Measurements from ENCODE around the gene WDR27. TPM values are rescaled to one million over a fixed set of nuclear protein-coding genes. Genes with fewer than 3 reads are reported as not detected.

WDR27 gene
- total and polyA plus RNA-seq, 4 donors = 4.5 to 58.7 (median 40.4) TPM

- no peak overlapping the region for H3K27ac ChIP-seq (ENCODE audit: low read depth in 1 of 2, low read length in 2 of 2)
- WGBS, 2 donors = 93 to 99% methylated on average over 1 of the region's 1 CpG
- DNase-seq = no peak
- H3K36me3 ChIP-seq (ENCODE audit: control insufficient read depth in 1 of 2, insufficient read depth in 2 of 2, low read length in 1 of 2) = no peaks in the 10 kb centered on the region
- ATAC-seq (ENCODE audit: low FRiP score) = no peak
- H3K4me3 ChIP-seq (ENCODE audit: low read length in 2 of 2) = no peak overlapping the region
- intact Hi-C loops (cut with DNase I) = no loop called here
- H3K4me1 ChIP-seq (ENCODE audit: control insufficient read depth in 1 of 2, insufficient read depth in 2 of 2, low read length in 2 of 2) = no peaks in the 10 kb centered on the region
- no peaks in the 10 kb centered on the region for H3K27me3 ChIP-seq (ENCODE audit: control insufficient read depth in 1 of 2, insufficient read depth in 2 of 2, low read length in 1 of 2)
- no peaks in the 10 kb centered on the region for H3K9me3 ChIP-seq (ENCODE audit: control insufficient read depth, low read length)
Measured at GRCh38 chr6:169726049-169726400, 24.2 kb upstream of the WDR27 start.

DNA sequence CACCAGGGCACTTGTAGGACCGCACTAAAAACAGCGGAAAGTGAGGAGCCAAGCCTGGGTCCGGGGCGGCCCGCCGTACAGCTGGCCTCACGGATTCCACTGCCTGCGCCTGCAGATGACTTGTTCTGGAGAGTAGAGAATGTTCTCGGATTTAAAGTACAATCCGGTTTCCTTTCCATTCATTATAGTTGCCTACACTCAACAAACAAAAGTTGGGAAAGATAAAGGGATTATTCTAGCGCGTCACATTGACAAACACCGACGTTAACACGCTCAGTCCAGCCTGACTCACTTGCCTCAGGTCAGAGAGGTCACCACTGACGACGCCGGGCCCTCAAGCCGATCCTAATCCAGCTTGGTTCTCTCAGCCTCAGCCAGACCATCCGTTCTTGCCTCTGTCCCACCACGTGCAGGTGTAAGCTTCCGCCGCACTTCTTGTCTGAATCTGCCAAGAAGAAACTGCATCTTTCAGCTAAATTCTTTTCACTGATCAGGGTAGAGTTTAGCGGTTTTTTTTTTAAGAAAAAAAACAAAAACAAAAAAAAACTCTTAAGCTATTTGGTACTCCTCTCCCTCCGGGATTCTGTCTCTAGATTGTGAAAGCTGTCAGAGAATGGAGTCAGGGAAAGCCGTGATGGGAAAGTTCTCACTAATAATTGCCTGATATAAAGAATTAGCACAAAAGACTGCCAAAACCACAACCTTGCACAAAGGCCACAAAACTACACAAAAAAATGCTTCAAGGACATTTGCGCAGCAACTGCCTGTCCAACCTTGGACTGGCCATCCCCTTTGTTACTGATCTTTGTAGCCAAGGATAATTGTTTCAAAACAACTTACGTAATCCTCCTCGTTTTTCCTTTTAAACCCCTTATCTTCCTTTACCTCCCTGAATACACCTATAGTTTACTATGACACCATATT lies 23.6 kb upstream of the WDR27 start:
- H3K9me3 ChIP-seq (ENCODE audit: control insufficient read depth, low read length) = no peaks in the 10 kb centered on the region
- WGBS, 2 donors = 33 to 36% methylated on average over 29 of the region's 29 CpGs
- peak overlapping the region in 1 of 2 donors; percentile 94 for H3K27ac ChIP-seq (ENCODE audit: low read depth in 1 of 2, low read length in 2 of 2)
- H3K27me3 ChIP-seq (ENCODE audit: control insufficient read depth in 1 of 2, insufficient read depth in 2 of 2, low read length in 1 of 2) = no peaks in the 10 kb centered on the region
- ATAC-seq (ENCODE audit: low FRiP score) (peak; percentile 63), DNase-seq (peak; percentile 69 to 87)
- peak overlapping the region; percentile 43 to 97 for H3K4me3 ChIP-seq (ENCODE audit: low read length in 2 of 2)
- no peaks in the 10 kb centered on the region for H3K36me3 ChIP-seq (ENCODE audit: control insufficient read depth in 1 of 2, insufficient read depth in 2 of 2, low read length in 1 of 2)
- no peaks in the 10 kb centered on the region for H3K4me1 ChIP-seq (ENCODE audit: control insufficient read depth in 1 of 2, insufficient read depth in 2 of 2, low read length in 2 of 2)
- intact Hi-C loops (cut with DNase I) = no loop called here

DNA sequence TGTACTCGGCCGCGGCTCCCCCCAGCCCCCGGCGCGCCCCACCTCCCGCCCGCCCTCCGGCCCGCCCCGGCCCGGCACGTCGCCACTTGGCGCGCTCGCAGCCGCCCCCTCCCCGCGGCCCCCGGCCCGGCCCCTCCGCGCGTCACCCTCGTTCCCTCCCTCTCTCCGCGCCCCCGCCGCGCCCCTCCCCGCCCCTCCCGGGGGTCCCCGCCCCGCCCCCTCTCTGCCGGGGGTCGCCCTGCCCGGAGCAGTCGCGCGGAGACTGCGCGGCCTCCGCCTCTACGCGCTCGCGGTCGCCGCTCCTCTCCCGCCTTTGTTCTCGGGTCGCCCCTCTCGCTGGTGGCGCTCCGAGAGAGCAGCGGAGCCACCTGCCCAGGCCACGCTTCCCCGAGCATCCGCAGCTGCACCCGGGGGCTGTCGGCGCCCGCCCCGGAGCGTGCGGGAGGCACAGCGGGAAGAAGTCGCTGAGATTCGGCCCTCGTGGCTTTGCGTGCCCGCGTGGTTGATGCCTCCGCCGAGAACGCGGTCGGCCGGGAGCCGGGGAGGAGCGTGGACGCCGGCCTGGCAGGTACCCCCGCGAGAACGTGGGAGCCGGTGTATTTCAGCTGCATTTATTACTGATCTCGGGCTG lies 22.8 kb upstream of the WDR27 start, which contains the start of gene PHF10:
Gene PHF10 (minus strand): TSS at position 7 of the 631 bp plus-strand sequence. CDS start 569 bp downstream, outside the sequence.
- Histone ChIP-seq H3K36me3 (ENCODE audit: control insufficient read depth in 1 of 2, insufficient read depth in 2 of 2, low read length in 1 of 2) (no peaks in the 10 kb centered on the region), H3K4me1 (ENCODE audit: control insufficient read depth in 1 of 2, insufficient read depth in 2 of 2, low read length in 2 of 2) (no peaks in the 10 kb centered on the region), H3K4me3 (ENCODE audit: low read length in 2 of 2) (peak within 1 kb of the TSS; percentile 43 to 97), H3K9me3 (ENCODE audit: control insufficient read depth, low read length) (no peaks in the 10 kb centered on the region), H3K27ac (ENCODE audit: low read depth in 1 of 2, low read length in 2 of 2) (peak within 1 kb of the TSS; percentile 94 to 99), H3K27me3 (ENCODE audit: control insufficient read depth in 1 of 2, insufficient read depth in 2 of 2, low read length in 1 of 2) (no peaks in the 10 kb centered on the region)
- ATAC-seq (ENCODE audit: low FRiP score) (peak; percentile 67), DNase-seq (peak; percentile 65 to 87)
- WGBS, 2 donors = 0 to 1% methylated on average over 38 to 89 of the region's 89 CpGs
- intact Hi-C loops (cut with DNase I) = no loop called here

DNA sequence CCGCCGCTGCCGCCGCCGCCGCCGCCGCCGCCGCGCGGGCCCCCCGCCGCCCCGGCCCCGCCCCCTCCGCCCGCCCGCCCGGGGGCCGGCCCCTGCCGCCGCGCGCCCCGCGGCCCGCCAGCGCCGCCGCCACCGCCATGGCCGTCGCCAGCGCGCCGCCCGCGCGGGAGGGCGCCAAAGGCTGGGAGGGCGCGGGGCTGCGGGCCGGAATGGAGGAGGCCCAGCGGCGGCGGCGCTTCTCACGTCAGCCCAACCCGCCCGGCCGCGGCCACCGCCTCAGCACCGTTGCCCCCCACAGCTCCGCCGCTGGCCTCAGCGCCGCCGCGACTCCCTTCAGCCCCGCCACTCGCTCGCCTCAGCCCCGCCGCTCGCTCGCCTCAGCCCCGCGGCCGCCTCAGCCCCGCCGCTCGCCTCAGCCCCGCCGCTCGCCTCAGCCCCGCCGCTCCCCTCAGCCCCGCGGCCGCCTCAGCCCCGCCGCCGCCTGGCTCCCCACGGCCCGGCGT lies 22.2 kb upstream of the WDR27 start:
- 0 to 1% methylated on average over 12 to 89 of the region's 89 CpGs for WGBS, 2 donors
- H3K36me3 ChIP-seq (ENCODE audit: control insufficient read depth in 1 of 2, insufficient read depth in 2 of 2, low read length in 1 of 2) = no peaks in the 10 kb centered on the region
- H3K4me1 ChIP-seq (ENCODE audit: control insufficient read depth in 1 of 2, insufficient read depth in 2 of 2, low read length in 2 of 2) = no peaks in the 10 kb centered on the region
- DNase-seq (peak in 1 of 2 donors; percentile 55), ATAC-seq (ENCODE audit: low FRiP score) (no peak)
- intact Hi-C loops (cut with DNase I) = loop anchor here in 1 of 2 donors (2.0 kb wide), 1 partner anchor 21 kb away; the partner anchor contains the start of genes C6orf120 and WDR27
- peak overlapping the region; percentile 43 to 97 for H3K4me3 ChIP-seq (ENCODE audit: low read length in 2 of 2)
- H3K27me3 ChIP-seq (ENCODE audit: control insufficient read depth in 1 of 2, insufficient read depth in 2 of 2, low read length in 1 of 2) = no peaks in the 10 kb centered on the region
- H3K9me3 ChIP-seq (ENCODE audit: control insufficient read depth, low read length) = no peaks in the 10 kb centered on the region
- peak overlapping the region; percentile 66 to 99 for H3K27ac ChIP-seq (ENCODE audit: low read depth in 1 of 2, low read length in 2 of 2)

DNA sequence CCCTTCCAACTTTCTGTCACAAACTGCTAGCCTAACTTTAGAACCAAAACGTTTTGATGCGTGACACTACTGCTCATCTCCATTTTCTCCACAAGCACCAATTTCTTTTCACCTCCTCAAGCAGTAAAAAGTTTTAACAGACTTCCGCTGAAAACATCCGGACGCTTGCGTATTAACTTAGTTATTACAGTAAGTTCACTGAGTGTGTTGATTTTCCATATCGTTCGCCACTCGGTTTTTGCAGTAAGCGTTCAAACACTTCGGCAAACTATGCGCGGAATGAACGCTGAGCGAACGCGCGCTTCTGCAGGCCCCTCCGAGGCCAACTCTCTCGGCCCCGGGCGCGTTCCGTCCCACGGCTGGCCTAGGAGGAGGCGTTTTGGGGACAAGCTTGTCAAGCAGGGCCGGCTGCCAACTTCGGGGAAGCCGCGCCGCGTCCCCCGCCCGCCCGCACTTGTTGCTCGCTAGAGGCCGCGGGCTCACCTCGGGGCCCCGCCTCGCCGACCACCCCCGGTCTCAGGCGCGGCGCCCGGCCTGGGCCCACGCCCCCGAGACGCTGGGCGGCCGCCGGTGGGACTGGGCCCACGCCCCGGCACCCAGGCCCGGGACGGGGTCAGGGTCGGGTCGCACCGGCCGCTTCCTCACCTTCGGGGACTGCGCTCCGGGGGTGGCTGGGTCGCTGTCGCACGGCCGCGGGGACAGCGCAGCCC lies 21.5 kb upstream of the WDR27 start:
- WGBS, 2 donors = 0 to 1% methylated on average over 41 to 70 of the region's 70 CpGs
- no peaks in the 10 kb centered on the region for H3K4me1 ChIP-seq (ENCODE audit: control insufficient read depth in 1 of 2, insufficient read depth in 2 of 2, low read length in 2 of 2)
- intact Hi-C loops (cut with DNase I) = loop anchor here in 1 of 2 donors (2.0 kb wide), 1 partner anchor 21 kb away; the partner anchor contains the start of genes C6orf120 and WDR27

GRCh38 chr6:169722362-169723199 lies 20.8 kb upstream of the WDR27 start:
- H3K36me3 ChIP-seq (ENCODE audit: control insufficient read depth in 1 of 2, insufficient read depth in 2 of 2, low read length in 1 of 2) = no peaks in the 10 kb centered on the region
- H3K4me1 ChIP-seq (ENCODE audit: control insufficient read depth in 1 of 2, insufficient read depth in 2 of 2, low read length in 2 of 2) = no peaks in the 10 kb centered on the region
- no peaks in the 10 kb centered on the region for H3K27me3 ChIP-seq (ENCODE audit: control insufficient read depth in 1 of 2, insufficient read depth in 2 of 2, low read length in 1 of 2)
- no peaks in the 10 kb centered on the region for H3K9me3 ChIP-seq (ENCODE audit: control insufficient read depth, low read length)
- intact Hi-C loops (cut with DNase I) = loop anchor here in 1 of 2 donors (2.0 kb wide), 1 partner anchor 20 kb away; the partner anchor contains the start of genes C6orf120 and WDR27
- peak; percentile 75 for ATAC-seq (ENCODE audit: low FRiP score)
- H3K27ac ChIP-seq (ENCODE audit: low read depth in 1 of 2, low read length in 2 of 2) = peak overlapping the region; percentile 69 to 94
- H3K4me3 ChIP-seq (ENCODE audit: low read length in 2 of 2) = peak overlapping the region; percentile 43 to 91
- whole genome bisulfite sequencing, 2 donors = 1% methylated on average over 22 of the region's 22 CpGs
- peak; percentile 74 to 80 for DNase-seq

More for the DNA sequence above, 21.5 kb upstream of the WDR27 start:
- Histone ChIP-seq H3K4me3 (ENCODE audit: low read length in 2 of 2) (peak overlapping the region; percentile 43 to 91), H3K27ac (ENCODE audit: low read depth in 1 of 2, low read length in 2 of 2) (peak overlapping the region; percentile 94 to 99), H3K27me3 (ENCODE audit: control insufficient read depth in 1 of 2, insufficient read depth in 2 of 2, low read length in 1 of 2) (no peaks in the 10 kb centered on the region), H3K9me3 (ENCODE audit: control insufficient read depth, low read length) (no peaks in the 10 kb centered on the region), H3K36me3 (ENCODE audit: control insufficient read depth in 1 of 2, insufficient read depth in 2 of 2, low read length in 1 of 2) (no peaks in the 10 kb centered on the region)
- peak; percentile 83 for ATAC-seq (ENCODE audit: low FRiP score)
- peak; percentile 87 to 94 for DNase-seq

GRCh38 chr6:169720207-169720855 lies 18.5 kb upstream of the WDR27 start:
- ATAC-seq (ENCODE audit: low FRiP score) = no peak
- Histone ChIP-seq H3K36me3 (ENCODE audit: control insufficient read depth in 1 of 2, insufficient read depth in 2 of 2, low read length in 1 of 2) (no peaks in the 10 kb centered on the region), H3K4me3 (ENCODE audit: low read length in 2 of 2) (no peak overlapping the region), H3K9me3 (ENCODE audit: control insufficient read depth, low read length) (no peaks in the 10 kb centered on the region), H3K27me3 (ENCODE audit: control insufficient read depth in 1 of 2, insufficient read depth in 2 of 2, low read length in 1 of 2) (no peaks in the 10 kb centered on the region), H3K27ac (ENCODE audit: low read depth in 1 of 2, low read length in 2 of 2) (no peak overlapping the region), H3K4me1 (ENCODE audit: control insufficient read depth in 1 of 2, insufficient read depth in 2 of 2, low read length in 2 of 2) (no peaks in the 10 kb centered on the region)
- 95 to 98% methylated on average over 3 of the region's 3 CpGs for WGBS, 2 donors
- no peak for DNase-seq
- intact Hi-C loops (cut with DNase I) = no loop called here
